GM13977 (cell line): ENCODE results near the gene PANK1.

Experiments
- DNase-seq: peaks from one replicate; pipeline ENCODE4 v3.0.0; 2012; ENCODE audit warnings: low spot score
- CTCF ChIP-seq: IDR thresholded peaks from 2 replicates; pipeline ENCODE4 v1.5.1; 2012; ENCODE audit warnings: mild to moderate bottlenecking, control low read depth; ENCODE audit not compliant: insufficient read depth; ENCODE audit errors: extremely low read depth, missing control alignments
- in situ Hi-C: fragments of 300-500 bp; cut with MboI; formaldehyde crosslinking; loops from one replicate; pipeline ENCODE4 v1.12.0; 2022; ENCODE audit warnings: low sequenced_read_pairs, low pct_unique_long_range_greater_than_20kb, mixed read lengths, inconsistent platforms; ENCODE audit not compliant: unreplicated experiment

PANK1 gene

GRCh38 chr10:89590326-89590725 is 54.7 kb downstream of the PANK1 start:
- no peak for DNase-seq
- in situ Hi-C loops: no loop called here
- no peak for TF ChIP-seq CTCF

DNA sequence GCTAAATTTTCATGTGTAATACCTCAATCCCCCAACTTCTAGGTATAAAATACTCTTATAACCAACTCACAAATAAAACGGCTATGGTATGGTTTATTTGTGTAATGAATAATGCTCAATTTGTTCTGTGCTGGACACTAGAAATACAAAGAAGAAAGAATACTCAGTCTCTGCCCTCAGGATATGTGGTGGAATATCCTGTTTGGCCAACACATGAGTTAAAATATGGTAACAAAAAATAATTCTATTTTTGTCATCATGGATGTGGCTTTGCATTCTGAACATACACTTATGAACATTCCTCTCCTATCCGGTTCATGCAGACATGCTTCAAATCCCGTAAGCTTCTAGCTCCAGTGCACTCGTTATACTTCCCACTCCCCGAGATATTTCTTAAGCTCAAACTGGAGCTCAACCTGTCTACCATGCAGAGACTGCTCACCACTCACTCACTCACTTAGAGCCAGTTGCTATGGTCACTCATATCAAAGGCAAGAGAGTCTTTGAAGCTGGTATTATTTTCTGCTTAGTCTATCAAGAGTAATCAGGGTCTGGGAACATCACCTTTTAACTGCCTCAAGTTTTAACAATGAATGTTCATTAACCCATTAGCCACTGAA is 55.8 kb downstream of the PANK1 start:
- no peak for TF ChIP-seq CTCF
- DNase-seq: no peak
- in situ Hi-C loops: no loop called here

GRCh38 chr10:89588671-89589070 is 56.4 kb downstream of the PANK1 start:
- no peak for TF ChIP-seq CTCF
- no peak for DNase-seq
- in situ Hi-C loops: no loop called here

GRCh38 chr10:89582022-89582421 is 63.0 kb downstream of the PANK1 start:
- in situ Hi-C loops: no loop called here
- no peak for TF ChIP-seq CTCF
- no peak for DNase-seq

DNA sequence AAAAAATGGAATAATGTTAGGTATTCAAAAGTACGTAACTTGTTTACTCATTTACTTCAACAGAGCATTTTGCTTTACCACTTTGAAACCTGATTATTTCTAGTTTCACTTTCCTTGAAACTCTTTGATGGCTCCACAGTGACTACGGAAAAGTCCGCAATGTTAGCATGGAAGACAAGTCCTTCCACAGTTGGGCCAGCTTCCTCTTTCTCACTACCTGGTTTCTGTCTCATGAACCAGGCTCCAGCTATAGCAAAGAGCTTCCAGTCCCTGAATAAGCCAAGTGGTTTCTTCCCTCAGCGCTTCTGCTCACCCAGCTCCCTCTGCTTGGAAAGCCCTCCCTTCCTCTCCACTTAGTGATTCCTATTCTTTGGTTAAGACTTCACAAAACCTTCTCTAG is 64.8 kb downstream of the PANK1 start:
- no peak for TF ChIP-seq CTCF
- DNase-seq: no peak
- in situ Hi-C loops: no loop called here

DNA sequence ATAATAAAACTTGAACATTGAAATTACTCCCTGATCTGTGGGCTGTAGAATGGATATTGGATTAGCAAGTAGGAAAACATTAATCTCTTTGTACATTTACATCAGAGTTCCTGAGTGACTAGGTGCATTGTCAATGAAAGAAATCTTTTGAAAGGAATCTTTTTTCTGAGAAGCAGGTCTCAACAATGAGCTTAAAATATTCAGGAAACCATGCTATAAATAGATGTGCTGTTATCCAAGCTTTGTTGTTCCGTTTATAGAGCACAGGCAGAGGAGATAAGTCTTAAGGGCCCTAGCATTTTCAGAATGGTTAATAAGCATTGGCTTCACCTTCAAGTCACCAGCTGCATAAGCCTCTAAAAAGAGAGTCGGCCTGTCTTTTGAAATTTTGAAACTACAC is 68.3 kb downstream of the PANK1 start:
- no peak for TF ChIP-seq CTCF
- DNase-seq: no peak
- in situ Hi-C loops: no loop called here

DNA sequence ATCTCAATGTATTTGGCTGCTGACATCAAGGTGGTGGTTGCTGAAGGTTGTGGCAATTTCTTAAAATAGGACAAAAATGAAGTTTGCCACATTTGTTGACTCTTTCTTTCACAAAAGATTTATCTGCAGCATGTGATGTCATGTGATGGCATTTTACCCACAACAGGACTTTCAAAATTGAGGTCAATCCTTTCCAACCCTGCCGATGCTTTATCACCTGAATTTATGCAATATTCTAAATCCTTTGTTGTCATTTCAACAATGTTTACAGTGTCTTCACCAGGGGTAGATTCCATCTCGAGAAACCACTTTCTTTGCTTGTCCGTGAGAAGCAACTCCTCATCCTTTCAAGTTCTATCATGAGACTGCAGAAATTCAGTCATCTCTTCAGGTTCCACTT is 69.0 kb downstream of the PANK1 start:
- in situ Hi-C loops: no loop called here
- DNase-seq: no peak
- TF ChIP-seq CTCF: no peak
